Osteocyte (in vitro differentiated cells): ENCODE measurements around the gene GLB1L2. TPM values are rescaled to one million over a fixed set of nuclear protein-coding genes. Genes with fewer than 3 reads are reported as not detected.

Experiments
- DNase-seq: peaks from one replicate; pipeline ENCODE4 v3.0.0; 2021; ENCODE audit warnings: mixed read lengths; ENCODE audit not compliant: unreplicated experiment; ENCODE audit errors: extremely low spot score
- H3K27ac Mint-ChIP-seq: one replicate; pipeline ENCODE4 v1.8.0; 2021; ENCODE audit warnings: mild to moderate bottlenecking, mixed read lengths; ENCODE audit not compliant: unreplicated experiment
- H3K27me3 Mint-ChIP-seq: one replicate; pipeline ENCODE4 v1.8.0; 2021; ENCODE audit warnings: mixed read lengths; ENCODE audit not compliant: unreplicated experiment
- H3K36me3 Mint-ChIP-seq: one replicate; pipeline ENCODE4 v1.8.0; 2021; ENCODE audit warnings: mixed read lengths; ENCODE audit not compliant: unreplicated experiment
- H3K4me1 Mint-ChIP-seq: one replicate; pipeline ENCODE4 v1.8.0; 2021; ENCODE audit warnings: mixed read lengths; ENCODE audit not compliant: unreplicated experiment
- H3K4me3 Mint-ChIP-seq: one replicate; pipeline ENCODE4 v1.8.0; 2021; ENCODE audit warnings: mild to moderate bottlenecking, moderate library complexity, mixed read lengths; ENCODE audit not compliant: unreplicated experiment
- H3K9me3 Mint-ChIP-seq: one replicate; pipeline ENCODE4 v1.8.0; 2021; ENCODE audit warnings: mixed read lengths; ENCODE audit not compliant: unreplicated experiment
- CTCF ChIP-seq: fragments of 200-600 bp; sonication (generic); IDR thresholded peaks from 2 replicates; pipeline ENCODE4 v1.5.0; 2021; ENCODE audit warnings: antibody characterized with exemption, mild to moderate bottlenecking, moderate library complexity
- total RNA-seq: library from RNA; stranded (reverse); gene quantifications from 2 replicates; pipeline ENCODE4 v1.2.1, GENCODE V29; 2021

GLB1L2 gene
- total RNA-seq, 1 donor from 2014 or later, result not detected

GRCh38 chr11:134338654-134339053, 6.9 kb downstream of the GLB1L2 start:
- DNase-seq, result no peak

DNA sequence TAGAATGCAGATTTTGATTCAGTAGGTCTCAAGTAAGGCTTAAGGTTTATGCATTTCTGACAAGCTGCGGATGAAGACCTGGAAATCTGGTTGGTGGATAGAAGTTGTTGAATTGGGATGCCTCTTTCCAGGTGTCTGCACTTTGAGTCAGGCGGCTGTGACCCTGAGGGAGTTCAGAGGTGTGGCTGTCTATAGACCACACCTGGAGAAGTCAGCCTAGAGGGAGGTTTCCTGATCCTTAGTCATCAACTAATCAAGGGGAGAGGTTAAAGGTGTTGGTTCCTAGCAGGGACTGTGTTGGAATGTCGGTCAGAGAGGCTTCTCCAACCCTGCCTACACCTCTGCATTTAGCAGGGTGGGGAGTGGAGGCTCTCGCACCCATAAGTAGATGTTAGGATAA, 8.0 kb downstream of the GLB1L2 start:
- Mint-ChIP-seq H3K27ac (no peak overlapping the region), H3K36me3 (no peaks in the 10 kb centered on the region), H3K4me1 (no peaks in the 10 kb centered on the region), H3K27me3 (peaks cover 24% of the 10 kb centered on the region), H3K4me3 (no peak overlapping the region), H3K9me3 (no peaks in the 10 kb centered on the region)
- DNase-seq, result no peak
- TF ChIP-seq CTCF, result no peak

More at GRCh38 chr11:134338654-134339053, 6.9 kb downstream of the GLB1L2 start:
- Mint-ChIP-seq H3K4me3 (no peak overlapping the region), H3K27me3 (peaks cover 33% of the 10 kb centered on the region), H3K36me3 (no peaks in the 10 kb centered on the region), H3K27ac (no peak overlapping the region), H3K9me3 (no peaks in the 10 kb centered on the region), H3K4me1 (no peaks in the 10 kb centered on the region)
- no peak for TF ChIP-seq CTCF

GRCh38 chr11:134340354-134340964, 8.7 kb downstream of the GLB1L2 start:
- TF ChIP-seq CTCF, result no peak
- H3K4me3 Mint-ChIP-seq, result no peak overlapping the region
- H3K9me3 Mint-ChIP-seq, result no peaks in the 10 kb centered on the region
- no peaks in the 10 kb centered on the region for H3K4me1 Mint-ChIP-seq
- DNase-seq, result no peak
- no peaks in the 10 kb centered on the region for H3K36me3 Mint-ChIP-seq
- H3K27me3 Mint-ChIP-seq, result peaks cover 17% of the 10 kb centered on the region
- H3K27ac Mint-ChIP-seq, result no peak overlapping the region

GRCh38 chr11:134341805-134342571, 10.2 kb downstream of the GLB1L2 start:
- DNase-seq, result peak; percentile 82
- Mint-ChIP-seq H3K36me3 (no peaks in the 10 kb centered on the region), H3K4me1 (no peaks in the 10 kb centered on the region), H3K9me3 (no peaks in the 10 kb centered on the region), H3K4me3 (no peak overlapping the region), H3K27ac (no peak overlapping the region), H3K27me3 (peaks cover 11% of the 10 kb centered on the region)
- TF ChIP-seq CTCF, result no peak

- Mint-ChIP-seq H3K4me1 (no peaks in the 10 kb centered on the region), H3K27me3 (peaks cover 13% of the 10 kb centered on the region), H3K27ac (no peak overlapping the region), H3K4me3 (no peak overlapping the region), H3K9me3 (no peaks in the 10 kb centered on the region), H3K36me3 (no peaks in the 10 kb centered on the region)
- TF ChIP-seq CTCF, result no peak
- peak; percentile 81 for DNase-seq
Measured at GRCh38 chr11:134342572-134343340, 11.0 kb downstream of the GLB1L2 start.
